Measurements from ENCODE around the gene SERPINB3.
"Not testable (repeated sequence)": the region's sequence is repeated elsewhere in the genome, so short reads cannot be mapped to it uniquely, and the experiment has no call there.

The SERPINB3 gene

GRCh38 chr18:63644694-63645093 is 17.0 kb downstream of the SERPINB3 start:
- not testable (repeated sequence) for DNase-seq

DNA sequence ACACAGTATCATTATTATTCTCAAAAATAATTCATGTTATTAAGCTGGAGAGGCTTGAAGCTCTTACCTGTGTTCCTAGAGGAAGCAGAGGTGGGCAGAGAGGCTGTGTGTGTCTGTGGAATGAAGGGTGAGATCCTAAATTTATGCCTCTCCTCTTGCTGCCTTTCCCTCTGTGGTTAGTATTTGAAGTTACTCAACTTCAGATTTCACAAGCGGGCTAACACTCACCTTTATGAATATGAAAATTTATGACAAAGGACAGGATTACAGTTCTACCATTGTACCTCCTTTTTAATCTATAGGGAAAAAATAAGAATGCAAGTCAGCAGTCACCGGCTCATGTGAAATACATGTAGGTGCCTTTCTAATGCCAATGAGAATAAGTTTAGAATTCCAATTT is 17.6 kb downstream of the SERPINB3 start, which contains the start of gene SERPINB4:
TSS of gene SERPINB4 (minus strand) at position 115 of the 400 bp plus-strand sequence. CDS start 679 bp downstream, outside the sequence.
- not testable (repeated sequence) for DNase-seq

DNA sequence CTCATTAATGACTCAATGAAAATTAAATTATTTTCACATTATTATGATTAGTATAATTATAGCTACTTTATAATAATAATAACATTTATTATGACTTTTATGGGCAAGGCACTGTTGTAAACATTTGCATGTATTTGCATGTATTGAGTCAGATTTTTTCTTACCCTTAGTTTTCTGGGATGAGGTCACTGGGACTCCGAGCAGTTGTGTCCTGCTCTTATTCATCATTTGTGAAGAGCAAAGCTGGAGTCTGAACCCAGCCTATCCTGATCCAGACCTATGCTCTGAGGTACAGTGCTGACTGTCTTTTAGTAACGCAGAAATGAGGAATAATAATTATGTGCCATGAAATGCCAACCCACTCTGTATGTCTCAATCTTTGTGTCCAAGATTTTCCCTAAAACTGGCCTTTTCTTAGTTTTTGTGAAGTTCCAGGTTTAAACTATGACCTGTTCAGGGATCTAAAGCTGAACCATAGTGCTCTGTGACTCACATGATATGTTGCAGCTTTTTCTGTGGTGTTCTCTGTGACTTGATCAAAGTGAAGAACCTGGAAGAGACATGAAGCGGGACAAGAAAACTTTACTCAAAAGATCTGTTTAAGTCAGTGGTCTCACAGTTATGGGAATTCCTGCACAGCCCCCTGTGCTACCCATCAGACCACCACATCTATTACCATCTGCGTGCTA is 18.9 kb downstream of the SERPINB3 start:
- DNase-seq = not testable (repeated sequence)

DNA sequence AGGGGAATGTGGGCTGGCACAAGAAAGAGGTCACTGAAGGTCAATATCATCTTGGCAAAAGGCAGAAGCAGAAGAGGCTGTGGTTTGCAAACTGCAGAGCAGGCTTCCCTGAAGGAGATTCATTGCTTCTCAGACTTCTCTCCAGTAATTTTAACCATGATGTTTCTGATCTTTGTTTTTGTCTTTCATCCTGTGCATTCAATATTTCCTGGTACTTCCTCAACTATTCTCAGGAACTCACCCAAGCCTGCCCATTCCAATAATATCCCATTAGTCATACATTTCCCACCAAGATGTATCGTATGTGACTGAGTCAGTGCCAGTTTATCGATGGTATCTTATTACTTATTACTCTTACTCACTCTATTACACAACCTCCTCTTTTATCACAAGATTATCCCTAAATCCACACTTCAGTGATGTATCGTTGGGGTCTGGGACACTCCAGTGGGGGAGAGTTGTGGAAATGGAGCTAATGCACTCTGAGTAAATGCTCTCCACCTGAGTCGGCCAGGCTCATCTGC is 20.5 kb downstream of the SERPINB3 start:
- peak; percentile 60 for DNase-seq

DNA sequence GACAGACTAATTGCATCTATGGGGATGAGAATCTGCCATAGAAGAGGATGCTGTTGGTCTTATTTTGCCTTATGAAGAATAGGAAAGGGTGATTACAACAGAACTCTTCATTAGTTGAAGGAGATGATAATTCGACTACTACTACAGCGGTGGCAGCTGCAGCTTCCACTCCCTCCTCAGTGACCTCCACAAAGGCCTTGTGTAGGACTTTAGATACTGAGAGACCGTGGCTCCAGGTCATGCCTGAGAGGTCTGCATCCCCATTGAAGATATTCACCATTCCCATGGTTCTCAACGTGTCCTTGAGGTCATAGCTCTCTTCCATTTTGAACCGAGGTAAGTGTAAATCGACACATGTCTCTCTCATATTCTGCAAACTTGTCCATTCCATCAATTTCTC is 24.0 kb downstream of the SERPINB3 start:
- DNase-seq = no peak

GRCh38 chr18:63627819-63628218 is 33.9 kb downstream of the SERPINB3 start:
- DNase-seq = no peak

GRCh38 chr18:63626431-63626830 is 35.3 kb downstream of the SERPINB3 start:
- no peak for DNase-seq

DNA sequence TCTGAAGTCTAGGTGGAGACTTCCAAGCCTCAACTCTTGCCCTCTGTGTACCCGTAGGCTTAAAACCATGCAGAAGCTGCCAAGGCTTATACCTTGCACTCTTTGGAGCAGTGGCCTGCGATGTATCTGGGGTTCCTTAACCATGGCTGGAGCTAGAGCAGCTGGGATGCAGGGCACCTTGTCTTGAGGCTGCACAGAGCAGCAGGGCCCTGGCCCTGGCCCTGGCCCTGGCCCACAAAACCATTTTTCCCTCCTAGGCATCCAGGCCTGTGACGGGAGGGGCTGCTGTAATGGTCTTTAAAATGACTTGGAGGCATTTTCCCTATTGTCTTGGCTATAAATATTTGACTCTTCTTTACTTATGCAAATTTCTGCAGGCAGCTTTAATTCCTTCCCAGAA is 36.8 kb downstream of the SERPINB3 start:
- DNase-seq = no peak

DNA sequence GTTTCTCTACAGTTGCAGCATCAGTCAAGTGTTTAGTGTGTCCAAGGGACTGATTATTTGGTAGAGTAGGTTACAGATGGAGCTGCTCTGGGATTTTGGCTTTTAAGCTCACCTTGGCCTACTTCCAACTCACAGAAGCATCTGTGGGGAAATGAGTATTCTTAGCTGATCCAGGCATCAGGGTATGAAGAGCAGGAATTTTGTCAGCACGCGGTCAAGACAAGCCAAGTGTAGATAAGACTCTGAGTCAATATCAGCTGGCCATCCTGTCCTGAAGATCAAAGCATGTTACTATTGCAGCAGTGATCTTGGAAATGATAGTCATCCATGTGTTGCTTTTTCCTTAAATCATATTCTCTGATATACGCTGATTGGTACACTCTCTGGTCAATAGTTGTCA is 42.0 kb downstream of the SERPINB3 start:
- no peak for DNase-seq

- no peak for DNase-seq
These were observed 43.8 kb downstream of the SERPINB3 start for GRCh38 chr18:63617915-63618234.

GRCh38 chr18:63617049-63617914 is 44.4 kb downstream of the SERPINB3 start:
- no peak for DNase-seq

GRCh38 chr18:63613420-63613819 is 48.3 kb downstream of the SERPINB3 start:
- DNase-seq = no peak

GRCh38 chr18:63606526-63606925 is 55.2 kb downstream of the SERPINB3 start:
- no peak for DNase-seq
